HTERT RPE-1 (cell line): ENCODE results near the gene ANKS1B.
"Not testable (repeated sequence)": the region's sequence is repeated elsewhere in the genome, so short reads cannot be mapped to it uniquely, and the experiment has no call there.

Experiments
- in situ Hi-C: fragments of 300-500 bp; cut with MboI; formaldehyde crosslinking; loops from 4 replicates; pipeline ENCODE4 v1.14.3; 2020; ENCODE audit warnings: low sequenced_read_pairs

ANKS1B gene

GRCh38 chr12:99389751-99390150 lies 595.0 kb downstream of the ANKS1B start:
- in situ Hi-C loops = no loop called here

DNA sequence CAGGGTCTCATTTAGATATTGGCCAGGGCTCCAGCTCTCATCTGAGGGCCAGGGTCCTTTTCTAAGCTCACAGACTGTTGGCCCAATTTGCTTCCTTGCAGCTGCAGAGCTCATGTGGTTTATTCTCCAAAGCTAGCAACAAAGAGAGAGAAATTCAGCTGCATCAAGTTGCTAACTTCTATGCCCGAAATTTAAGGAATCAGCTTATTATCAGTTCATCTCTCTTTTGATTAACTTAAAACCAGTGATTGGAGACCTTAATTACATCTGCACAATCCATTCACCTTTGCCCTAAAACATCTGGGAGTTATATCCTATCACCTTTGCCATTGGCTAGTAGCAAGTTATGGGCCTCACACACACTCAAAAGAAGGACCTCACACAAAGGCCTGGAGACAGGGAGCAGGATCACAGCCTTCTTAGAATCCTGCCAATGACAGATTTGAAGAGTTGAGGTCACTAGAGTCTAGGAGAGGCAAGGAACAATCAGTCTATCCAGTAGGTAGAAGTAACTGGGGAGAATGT lies 596.0 kb downstream of the ANKS1B start:
- in situ Hi-C loops = no loop called here

GRCh38 chr12:99387661-99388060 lies 597.1 kb downstream of the ANKS1B start:
- in situ Hi-C loops = no loop called here

DNA sequence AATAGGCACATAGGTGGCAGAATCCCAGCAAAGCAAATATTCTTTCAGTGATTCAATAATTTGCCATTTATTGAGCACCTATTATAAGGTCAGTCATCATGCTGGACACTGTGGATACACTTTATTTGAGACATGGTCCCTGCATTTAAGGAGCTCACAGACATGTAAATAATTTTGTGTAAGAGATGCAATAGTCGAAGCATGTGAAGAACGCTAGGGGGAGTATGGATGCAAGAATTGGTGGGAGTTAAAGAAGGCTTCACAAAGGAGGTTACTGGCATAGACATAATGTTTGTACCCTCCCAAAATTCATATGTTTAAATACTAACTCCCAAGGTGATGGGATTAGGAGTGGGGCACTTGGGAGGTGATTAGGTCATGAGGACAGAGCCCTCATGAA lies 597.8 kb downstream of the ANKS1B start:
- in situ Hi-C loops = no loop called here

DNA sequence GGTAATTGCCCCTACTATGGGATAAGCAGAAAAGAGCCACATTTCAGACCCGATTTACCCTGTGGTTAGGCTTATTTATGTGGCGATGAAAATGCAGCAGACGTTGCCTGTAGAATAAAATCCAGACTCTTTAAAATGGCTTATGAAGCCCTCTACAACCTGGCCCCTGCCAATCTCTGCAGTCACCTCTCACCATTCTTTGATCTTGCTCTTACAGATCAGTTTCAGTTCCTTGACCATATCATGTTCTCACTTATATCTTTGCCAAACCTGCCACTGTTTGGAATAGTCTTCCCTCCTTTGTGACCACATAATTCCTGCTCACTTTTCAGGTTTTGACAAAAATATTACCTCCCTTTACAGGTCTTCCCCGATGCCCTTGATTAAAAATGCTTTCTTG lies 601.5 kb downstream of the ANKS1B start:
- in situ Hi-C loops = no loop called here

DNA sequence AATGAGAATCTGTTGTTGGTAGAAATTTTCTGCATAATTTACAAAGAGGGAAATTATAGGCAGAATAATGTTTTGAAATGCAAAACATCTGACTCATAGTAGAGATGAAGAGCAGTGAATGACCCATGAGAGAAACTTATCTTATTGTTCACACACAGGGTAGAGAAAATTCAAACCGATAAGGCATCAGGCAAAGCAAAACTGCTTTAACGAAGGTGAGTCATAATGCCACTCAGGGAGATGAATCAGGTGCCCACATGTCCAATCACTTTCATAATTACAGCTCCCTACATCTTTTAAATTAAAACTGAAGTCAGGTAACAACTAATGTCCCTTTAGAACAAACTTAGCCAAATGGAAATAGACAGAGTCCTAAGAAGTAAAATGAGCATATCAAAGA lies 602.7 kb downstream of the ANKS1B start:
- in situ Hi-C loops = no loop called here

- in situ Hi-C loops = no loop called here
Observed at GRCh38 chr12:99380701-99381100, 604.0 kb downstream of the ANKS1B start.

- in situ Hi-C loops = no loop called here
Observed at GRCh38 chr12:99374023-99374422, 610.7 kb downstream of the ANKS1B start.

- in situ Hi-C loops = no loop called here
Observed at GRCh38 chr12:99372257-99372920, 612.3 kb downstream of the ANKS1B start.

DNA sequence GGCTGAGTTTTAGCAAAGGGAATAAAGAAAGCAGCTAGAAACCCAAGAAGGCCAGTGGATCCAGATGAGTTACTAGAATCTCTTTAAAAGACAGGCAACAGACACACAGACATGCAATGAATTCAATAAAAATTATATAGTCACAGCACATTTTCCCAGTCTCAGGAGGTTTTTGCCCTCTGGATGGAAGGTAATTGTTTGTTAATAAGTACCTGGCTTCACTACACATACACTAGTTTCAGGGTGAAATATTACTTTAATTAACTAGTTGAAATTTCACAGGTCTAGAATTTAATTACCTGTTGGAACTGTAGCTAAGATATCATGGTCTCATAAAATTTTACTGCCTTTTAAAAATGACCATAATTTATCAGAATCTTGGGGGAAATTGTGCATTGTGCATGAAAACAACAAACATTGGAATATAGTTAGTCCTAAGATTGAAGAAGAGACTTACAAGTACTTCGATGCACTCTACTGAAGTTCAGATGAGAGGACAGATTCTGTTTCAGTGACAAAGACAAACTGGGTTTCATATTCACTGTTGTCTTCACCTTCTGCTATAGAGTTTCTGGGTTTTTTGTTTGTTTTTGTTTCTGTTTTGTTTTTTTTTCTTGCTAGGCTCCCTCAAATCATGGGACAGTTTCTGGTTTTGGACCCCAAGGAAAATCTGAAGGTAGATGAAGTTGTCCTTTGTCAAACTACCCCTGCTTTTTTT lies 614.2 kb downstream of the ANKS1B start:
- in situ Hi-C loops = no loop called here

DNA sequence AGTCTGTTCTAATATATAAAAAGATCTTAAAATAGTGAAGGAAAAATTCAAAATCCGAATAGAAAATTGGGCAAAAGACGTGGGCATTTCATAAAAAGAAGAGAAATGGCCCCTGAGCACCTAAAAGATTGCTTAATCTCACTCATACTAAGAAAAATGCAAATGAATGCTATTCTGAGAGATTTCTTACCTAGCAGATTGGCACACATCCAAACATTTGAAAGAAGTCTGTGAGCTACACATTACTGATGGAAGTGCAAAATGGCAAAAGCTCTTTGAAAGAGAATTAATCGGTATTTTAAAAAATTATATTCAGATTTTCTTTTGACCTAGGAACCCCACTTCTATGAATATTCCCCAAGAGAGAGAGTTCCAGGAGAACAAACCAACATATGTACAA lies 617.6 kb downstream of the ANKS1B start:
- in situ Hi-C loops = no loop called here

- in situ Hi-C loops = no loop called here
Observed at GRCh38 chr12:99352269-99352668, 632.5 kb downstream of the ANKS1B start.

- in situ Hi-C loops = no loop called here
Observed at GRCh38 chr12:99343960-99344359, 640.8 kb downstream of the ANKS1B start.

GRCh38 chr12:99339663-99340062 lies 645.1 kb downstream of the ANKS1B start:
- in situ Hi-C loops = no loop called here

DNA sequence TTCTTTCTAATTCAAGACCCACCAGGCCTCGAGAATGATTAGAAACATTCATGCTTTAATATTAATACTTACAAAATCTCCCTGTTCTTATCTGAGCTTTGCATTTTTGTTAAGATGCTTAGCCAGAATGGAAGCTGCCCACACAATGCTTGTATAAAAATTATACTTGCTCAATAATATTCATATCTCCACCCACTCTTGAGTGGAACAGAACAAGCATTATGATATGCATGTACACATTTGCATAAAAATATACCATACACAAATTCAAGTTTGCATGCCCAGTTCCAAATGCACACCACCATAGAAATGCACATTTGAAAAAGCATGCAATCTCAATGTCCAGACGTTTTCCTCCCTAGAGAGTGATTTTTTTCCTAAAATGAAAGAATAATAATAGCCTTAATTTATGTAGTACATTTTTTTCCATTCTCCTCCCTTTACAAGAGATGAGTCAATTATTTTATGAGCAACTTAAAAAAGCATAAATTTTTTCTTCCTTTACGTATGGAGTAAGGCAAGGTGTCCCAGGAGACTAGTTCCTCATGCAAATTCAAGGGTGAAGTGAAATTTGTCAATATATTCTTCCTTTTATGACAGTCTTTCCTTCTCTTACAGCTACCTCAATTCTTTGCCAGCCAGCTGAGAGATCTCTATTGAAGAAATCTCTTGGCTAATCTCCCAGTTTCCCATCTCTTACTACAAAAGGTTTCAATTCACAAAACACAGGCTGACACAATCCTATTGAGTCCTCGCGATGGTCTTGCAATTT lies 650.3 kb downstream of the ANKS1B start:
- in situ Hi-C loops = no loop called here

- in situ Hi-C loops = no loop called here
Observed at GRCh38 chr12:99332936-99333591, 651.7 kb downstream of the ANKS1B start.

GRCh38 chr12:99330216-99330615 lies 654.5 kb downstream of the ANKS1B start:
- in situ Hi-C loops = no loop called here

DNA sequence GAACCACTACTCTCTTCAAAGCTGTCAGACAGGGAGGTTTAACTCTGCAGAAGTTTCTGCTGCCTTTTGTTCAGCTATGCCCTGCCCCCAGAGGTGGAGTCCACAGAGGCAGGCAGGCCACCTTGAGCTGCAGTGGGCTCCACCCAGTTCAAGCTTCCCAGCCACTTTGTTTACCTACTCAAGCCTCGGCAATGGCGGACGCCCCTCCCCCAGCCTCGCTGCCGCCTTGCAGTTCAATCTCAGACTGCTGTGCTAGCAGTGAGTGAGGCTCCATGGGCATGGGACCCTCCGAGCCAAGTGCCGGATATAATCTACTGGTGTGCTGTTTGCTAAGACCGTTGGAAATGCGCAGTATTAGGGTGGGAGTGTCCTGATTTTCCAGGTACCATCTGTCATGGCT lies 663.5 kb downstream of the ANKS1B start:
- in situ Hi-C loops = not testable (repeated sequence)

DNA sequence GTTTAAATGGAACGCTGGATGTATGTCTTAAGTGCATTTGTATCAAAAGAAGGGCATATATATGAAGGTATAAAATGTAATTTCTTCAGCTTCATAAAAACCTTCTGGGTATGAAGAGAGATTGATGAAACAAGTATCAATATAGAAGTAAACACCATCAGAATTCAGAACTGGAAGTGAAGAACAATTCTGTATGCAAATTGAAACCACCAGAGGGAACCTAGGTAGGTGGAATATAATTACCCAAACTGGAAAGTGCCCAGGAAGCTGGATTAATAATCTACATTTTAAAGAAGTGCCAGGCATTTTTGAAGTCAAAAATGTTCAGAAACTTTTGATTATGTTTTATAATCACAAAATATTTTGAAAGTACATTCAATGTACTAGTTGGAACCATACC lies 673.4 kb downstream of the ANKS1B start:
- in situ Hi-C loops = no loop called here

GRCh38 chr12:99309812-99310211 lies 674.9 kb downstream of the ANKS1B start:
- in situ Hi-C loops = no loop called here

GRCh38 chr12:99302874-99303273 lies 681.9 kb downstream of the ANKS1B start:
- in situ Hi-C loops = no loop called here
